GM18907 (cell line): ENCODE results near the gene POTEH.
A peak's percentile ranks its signal among the peaks of the same experiment; 100 is the strongest.
"Not testable (repeated sequence)": the region's sequence is repeated elsewhere in the genome, so short reads cannot be mapped to it uniquely, and the experiment has no call there.

ENCODE experiments used
- ATAC-seq: cut with Tn5 transposase; IDR thresholded peaks from one replicate; pipeline ENCODE4 v1.9.1; 2021; ENCODE audit warnings: mild to moderate bottlenecking, moderate library complexity; ENCODE audit not compliant: unreplicated experiment

The POTEH gene

DNA sequence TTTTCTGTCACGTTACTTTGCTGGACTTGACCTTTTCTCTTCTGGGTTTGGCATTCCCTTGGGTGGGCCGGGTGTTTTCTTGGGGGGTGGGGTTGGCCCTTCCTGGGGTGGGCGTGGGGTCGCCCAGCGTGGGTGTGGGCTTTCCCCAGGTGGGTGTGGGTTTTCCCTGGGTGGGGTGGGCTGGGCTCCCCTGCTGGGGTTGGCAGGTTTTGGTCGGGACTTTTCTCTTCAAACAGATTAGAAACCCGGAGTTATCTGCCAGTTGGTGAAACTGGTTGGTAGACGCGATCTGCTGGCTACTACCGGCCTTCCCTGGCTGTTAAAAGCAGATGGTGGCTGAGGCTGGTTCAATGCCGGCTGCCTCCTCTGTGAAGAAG, at the start of gene POTEH:
TSS of gene POTEH (plus strand) at position 278 of the 377 bp plus-strand sequence. CDS start at position 330, 52 bp downstream.
- not testable (repeated sequence) for ATAC-seq

DNA sequence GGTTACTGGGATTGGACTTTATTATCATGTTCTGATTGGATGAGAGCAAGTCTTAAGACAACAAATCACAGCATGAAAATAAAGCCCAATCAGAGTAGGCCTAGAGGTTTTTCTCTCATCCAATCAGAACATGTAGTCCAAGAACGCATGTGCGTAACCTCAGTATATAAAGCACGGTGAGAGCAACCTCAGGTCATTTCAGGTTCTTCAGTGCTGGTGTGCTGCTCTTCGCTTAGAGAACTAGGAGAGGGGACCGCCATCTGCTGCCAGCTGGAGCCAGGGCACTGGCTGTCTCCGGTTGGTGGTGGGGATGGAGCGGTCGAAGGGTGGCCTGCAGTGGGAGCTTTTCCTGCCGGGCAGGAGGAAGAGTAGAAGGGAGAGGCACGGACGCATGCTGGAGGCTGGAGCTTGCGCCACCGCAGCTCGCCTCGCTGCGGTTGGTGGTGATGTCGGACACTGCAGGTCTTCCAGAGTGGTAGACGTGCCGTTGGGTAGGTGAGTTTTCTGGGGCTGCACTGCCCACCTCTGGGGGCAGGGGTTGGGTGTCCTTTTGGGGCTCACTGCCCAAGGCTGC, 47.5 kb upstream of the POTEH start:
- ATAC-seq: not testable (repeated sequence)

DNA sequence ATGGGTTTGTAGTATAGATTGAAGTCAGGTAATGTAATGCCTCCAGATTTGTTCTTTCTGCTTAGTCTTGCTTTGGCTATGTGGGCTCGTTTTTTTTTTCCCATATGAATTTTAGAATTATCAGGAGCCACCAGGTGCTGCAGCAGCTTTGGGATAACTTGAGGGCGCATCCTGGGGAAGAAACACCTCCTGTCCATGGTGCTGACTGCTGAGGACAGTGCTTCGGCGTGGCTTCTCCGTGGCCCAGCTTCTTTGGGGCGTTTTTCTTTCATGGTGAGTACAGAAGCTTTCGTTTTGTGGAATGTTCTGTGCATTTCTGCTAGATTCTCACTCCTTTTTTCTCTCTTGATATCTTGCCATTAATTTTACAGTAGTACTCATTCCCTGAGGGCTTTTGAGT, 37.9 kb upstream of the POTEH start:
- ATAC-seq: not testable (repeated sequence)

DNA sequence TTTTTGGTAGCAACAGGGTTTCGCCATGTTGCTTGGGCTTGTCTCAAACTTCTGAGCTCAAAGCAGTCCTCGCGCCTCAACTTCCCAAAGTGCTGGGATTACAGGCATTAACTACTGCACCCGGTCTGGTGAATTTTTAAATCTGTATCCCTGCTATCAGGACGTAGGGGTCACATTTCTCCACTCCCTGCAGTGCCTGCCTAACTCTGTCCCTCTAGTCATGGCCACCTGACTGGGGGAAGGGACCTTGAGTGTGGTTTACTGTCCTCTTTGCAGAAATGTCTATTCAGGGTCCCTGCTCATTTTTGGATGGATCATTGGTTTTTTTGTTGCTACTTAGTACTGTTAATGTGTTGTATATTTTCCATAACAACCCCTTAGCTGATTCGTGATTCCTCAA, 37.1 kb upstream of the POTEH start:
- not testable (repeated sequence) for ATAC-seq

DNA sequence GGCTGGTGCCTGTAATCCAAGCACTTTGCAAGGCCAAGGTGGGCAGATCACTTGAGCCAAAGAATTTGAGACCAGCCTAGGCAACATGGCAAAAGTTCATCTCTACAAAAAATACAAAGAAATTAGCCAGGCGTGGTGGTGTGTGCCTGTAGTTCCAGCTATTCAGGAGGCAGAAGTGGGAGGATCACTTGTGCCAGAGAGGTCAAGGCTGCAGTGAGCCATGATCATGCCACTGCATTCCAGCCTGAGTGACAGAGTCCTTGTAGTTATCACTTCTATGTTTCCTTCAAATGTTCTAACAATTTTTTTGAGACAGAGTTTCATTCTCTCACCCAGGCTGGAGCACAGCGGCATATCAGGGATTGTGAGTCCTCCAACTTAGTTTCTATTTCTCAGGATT, 36.6 kb upstream of the POTEH start:
- ATAC-seq: not testable (repeated sequence)

DNA sequence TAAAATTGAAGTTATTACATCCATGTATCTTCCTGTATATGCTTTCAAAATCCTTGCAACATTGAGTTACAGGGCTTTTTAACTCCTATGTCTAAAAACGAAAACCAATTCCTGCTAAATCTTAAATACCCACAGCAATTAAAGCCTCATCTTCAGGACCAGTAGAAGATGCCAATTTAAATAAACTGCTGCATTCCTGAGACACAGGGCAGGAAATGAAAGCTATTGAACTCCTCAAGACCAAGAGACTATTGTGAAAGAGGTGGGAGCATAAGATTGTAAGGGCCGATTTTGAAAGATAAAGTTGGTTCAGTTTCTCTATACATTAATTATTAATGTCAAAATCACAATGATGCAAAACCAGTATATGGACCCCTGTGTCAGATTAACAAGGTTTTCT, 28.7 kb upstream of the POTEH start:
- ATAC-seq: not testable (repeated sequence)

DNA sequence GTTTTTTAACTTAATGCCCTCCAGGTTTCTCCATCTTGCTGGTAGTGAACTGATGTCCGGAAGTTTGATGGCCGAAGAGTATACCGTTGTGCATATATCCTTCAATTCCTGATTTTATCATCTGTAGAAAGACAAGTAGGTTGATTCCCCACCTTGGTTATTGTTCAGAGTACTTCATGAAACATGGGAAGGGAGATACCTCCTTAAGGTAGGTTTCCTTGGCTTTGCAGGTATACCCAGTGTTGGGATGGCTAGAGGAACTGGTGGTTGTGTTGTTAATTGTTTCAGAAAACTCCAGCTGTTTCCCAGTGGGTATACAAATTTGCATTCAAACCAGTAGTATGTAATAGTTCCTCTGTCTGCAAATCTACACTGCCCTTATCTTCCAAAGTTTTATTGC, 25.1 kb upstream of the POTEH start:
- ATAC-seq: not testable (repeated sequence)

DNA sequence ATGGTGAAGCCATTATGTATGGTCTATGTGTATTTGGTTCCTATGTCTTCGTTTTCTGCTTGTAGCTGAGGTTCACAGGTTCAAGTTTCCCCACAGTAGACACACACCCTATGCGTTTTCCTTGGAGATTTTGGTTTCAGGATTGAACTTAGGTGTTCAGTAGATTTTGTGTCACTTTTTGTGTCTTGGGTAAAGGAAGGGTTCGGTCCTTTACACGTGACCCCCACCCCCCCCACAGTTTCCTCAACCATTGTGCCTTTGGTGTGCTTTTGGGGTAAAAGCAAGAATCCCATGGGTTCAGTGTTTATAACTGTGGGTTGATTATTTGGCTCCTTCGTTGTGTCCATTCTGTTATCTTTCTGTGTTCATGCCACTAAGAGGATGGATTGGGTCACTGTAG, 24.3 kb upstream of the POTEH start:
- not testable (repeated sequence) for ATAC-seq

DNA sequence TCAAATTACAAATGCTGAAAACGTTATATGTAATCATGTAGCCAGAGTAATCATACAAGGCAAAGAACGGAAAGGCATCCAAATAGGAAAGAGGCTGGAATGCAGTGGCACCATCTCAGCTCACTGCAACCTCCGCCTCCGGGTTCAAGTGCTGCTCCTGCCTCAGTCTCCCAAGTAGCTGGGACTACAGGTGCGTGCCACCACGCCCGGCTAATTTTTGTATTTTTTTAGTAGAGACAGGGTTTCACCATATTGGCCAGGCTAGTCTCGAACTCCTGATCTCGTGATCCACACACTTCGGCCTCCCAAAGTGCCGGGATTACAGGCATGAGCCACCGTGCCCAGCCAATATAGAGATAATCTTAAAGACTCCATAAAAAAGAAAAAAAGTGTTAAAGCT, 20.4 kb upstream of the POTEH start:
- ATAC-seq: not testable (repeated sequence)

DNA sequence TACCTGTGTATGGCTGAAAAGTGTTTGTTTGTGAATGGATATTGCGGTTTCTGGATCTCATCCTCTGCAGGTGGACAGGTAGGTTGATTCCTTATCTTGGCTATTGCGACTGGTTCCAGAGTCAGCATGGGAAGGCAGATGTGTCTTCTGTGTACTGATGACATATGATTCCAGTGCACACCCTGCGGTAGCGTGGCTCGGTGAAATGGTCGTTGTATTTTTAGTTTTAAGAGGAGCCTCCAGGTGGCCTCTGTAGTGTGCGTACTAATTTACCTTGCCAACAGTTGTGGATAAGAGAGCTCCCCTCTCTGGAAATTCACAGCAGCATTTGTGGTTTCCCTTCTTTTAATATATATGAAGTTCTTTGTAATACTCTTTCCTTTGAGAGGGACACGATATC, 10.1 kb upstream of the POTEH start:
- not testable (repeated sequence) for ATAC-seq

DNA sequence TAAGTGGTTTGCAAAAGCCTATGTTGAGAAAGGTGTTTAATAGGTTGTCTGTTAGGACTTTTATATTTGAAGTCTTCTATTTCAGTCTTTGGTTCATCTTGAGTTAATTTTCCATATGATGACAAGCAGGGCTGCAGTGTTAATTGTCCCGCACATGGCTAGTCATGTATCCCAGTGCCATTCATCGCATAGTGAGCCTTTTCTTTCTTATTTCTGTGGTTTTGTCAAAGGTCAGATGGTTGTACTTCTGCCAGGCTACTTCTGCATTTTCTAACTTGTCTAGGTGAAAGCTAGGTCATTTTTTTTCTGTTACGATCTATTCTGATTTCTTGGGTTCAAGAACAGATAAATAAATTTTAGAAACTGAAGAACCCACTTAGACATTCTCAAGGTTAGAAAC, 5.7 kb upstream of the POTEH start:
- ATAC-seq: not testable (repeated sequence)

DNA sequence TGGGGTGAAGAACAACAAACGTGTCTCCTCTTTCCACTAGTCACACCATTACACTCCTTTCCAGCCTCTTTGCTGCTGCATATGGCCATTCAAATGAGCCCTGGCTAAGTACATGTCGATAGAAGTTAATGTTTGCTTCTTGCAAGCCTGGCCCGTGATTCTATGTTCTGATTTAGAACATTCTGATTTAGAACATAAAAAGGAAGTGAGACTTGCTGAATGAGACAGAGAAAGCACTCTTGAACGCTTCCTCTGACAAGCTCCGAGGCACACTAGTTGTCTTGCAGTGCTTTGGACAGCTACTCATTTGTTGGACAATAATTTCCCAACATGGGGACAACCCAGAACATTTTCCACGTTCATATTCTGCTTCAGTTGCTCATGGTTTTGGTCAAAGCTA, 5.1 kb upstream of the POTEH start:
- peak; percentile 75 for ATAC-seq

DNA sequence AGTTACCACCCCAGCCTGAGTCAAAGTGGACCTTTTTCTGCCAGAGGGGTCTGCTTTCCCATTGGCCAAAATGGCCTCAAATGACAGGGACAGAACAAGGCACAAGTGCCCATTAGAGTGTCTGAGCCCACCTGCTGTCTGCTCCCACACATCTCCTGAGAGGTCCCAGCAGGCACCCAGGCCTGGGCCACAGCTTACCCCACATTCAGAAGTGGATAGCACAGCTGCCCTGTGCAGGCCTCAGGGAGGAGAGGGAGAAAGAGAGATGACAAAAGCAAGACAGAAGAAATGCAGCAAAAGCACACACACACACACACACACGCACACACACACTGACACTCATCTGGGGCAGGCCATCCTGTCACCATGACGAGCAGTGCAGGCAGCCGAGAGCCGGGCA, 4.2 kb upstream of the POTEH start:
- not testable (repeated sequence) for ATAC-seq

DNA sequence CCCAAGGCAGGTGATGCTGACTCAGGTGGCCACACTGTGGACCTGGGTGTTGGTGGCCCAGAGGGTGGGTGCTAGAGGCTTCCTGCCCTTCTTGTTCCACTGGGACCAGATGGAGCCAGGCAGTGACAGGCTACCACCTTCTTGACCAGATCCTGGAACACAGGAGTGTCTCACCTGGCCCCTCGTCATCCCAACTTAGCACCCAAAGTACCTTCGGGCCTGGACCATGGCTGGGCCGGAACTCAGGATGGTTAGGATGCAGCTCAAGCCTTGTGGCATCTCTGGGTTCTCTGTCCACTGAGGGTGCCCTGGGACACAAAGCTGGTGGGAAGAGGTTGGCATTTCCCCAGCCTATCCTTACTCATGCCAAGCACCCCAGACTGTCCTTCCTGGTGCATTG, 2.7 kb upstream of the POTEH start:
- not testable (repeated sequence) for ATAC-seq

DNA sequence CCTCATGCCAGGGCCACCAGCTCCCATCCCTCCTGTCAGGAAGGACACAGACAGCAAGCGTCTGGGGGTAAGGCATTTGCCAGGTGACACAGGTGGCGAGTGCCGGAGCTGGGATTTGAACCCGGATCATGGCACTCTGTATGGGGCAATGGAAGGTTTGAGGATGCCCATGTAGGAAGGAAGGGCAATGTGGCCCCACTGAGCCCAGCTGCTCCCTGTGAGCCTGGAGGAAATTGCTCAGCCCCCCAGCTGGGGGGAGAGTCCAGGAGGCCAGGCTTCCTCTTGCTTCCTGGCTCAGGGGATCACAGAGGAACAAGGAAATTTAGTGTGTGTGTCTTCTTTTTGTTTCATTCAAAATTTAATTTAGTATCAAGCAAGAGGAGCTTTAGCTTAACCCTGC, 2.1 kb upstream of the POTEH start:
- not testable (repeated sequence) for ATAC-seq

DNA sequence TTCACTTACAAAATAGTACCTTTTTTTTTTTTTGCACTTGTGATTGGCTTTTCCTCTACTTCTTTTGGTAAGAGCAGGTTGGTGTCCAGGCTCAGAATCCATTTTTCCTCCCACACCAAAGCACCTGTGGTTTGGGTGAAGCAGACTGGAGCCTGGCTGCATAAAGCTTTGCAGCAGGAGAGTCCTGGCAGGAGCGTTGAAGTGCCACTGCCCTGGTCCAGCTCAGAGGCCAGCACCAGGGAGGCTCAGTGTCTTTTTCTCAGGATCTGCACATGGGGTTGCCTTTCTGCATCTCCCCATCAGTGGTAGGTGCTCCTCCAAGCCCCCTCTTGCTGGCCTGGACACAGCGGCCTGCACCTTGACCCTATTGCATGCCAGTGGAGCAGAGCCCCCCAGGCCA, 1.7 kb upstream of the POTEH start:
- not testable (repeated sequence) for ATAC-seq

DNA sequence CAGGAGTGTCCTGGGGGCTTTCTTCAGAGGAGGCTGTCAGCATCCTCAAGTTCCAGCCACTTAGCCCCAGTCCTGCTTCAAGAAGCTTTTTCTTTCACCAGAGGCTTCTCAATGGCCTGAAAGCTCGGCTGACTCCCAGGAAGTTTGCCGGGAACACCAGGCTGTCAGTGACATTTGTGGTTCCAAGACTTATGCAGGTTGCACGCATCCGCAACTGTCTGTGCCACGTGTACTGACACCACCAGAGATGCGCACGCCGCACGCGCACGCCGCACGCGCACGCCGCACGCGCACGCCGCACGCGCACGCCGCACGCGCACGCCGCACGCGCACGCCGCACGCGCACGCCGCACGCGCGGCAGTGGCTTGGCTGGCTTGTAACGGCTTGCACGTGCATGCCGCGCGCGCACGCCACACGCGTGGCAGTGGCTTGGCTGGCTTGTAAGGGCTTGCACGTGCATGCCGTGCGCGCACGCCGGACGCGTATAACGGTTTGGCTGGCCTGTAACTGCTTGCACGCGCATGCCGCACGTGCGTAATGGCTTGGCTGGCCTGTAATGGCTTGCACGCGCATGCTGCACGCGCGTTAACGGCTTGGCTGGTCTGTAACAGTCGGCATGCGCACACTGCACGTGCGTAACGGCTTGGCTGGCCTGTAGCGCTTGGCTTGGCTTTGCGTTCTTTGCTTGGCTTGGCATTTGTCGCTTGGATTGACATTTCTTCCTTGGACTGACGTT, 646 bp upstream of the POTEH start:
- not testable (repeated sequence) for ATAC-seq

DNA sequence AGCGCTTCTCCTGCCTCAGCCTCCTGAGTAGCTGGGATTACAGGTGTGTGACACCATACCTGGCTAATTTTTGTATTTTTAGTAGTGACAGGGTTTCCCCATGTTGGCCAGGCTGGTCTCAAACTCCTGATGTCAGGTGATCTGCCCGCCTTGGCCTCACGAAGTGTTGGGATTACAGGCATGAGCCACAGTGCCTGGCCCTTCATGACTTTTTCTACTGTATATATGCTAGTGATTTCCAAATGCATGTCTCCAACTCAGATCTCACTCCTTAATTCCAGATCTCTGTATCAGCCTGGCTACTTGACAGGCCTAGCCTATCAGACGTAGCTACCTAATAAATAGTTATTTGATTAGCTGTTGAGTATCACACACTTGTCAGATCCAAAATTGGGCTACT, 23.8 kb downstream of the POTEH start:
- not testable (repeated sequence) for ATAC-seq

DNA sequence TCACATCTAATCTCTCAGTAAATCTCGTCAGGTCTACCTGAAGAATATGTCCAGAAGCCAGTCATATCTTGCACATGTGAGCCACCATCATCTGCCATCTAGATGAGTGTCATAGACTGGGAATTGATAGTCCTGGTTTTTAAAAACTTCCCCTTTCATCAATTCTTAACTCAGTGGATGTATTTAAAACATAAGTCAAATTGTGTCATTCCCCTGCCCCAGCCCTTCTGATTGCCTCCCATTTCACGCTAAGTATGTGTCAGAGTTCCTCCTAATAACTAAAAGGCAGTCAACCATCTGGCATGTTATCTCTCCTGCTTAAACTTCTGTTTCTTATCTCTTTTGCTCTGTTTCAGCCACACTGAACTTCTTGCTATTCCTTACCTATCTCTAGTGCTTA, 24.3 kb downstream of the POTEH start:
- not testable (repeated sequence) for ATAC-seq

DNA sequence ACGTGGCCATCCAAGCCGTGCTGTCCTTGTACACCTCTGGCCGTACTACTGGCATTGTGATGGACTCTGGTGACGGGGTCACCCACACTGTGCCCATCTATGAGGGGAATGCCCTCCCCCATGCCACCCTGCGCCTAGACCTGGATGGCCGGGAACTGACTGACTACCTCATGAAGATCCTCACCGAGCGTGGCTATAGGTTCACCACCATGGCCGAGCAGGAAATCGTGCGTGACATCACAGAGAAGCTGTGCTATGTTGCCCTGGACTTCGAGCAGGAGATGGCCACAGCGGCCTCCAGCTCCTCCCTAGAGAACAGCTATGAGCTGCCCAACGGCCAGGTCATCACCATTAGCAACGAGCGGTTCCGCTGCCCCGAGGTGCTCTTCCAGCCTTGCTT, 32.1 kb downstream of the POTEH start:
- not testable (repeated sequence) for ATAC-seq

DNA sequence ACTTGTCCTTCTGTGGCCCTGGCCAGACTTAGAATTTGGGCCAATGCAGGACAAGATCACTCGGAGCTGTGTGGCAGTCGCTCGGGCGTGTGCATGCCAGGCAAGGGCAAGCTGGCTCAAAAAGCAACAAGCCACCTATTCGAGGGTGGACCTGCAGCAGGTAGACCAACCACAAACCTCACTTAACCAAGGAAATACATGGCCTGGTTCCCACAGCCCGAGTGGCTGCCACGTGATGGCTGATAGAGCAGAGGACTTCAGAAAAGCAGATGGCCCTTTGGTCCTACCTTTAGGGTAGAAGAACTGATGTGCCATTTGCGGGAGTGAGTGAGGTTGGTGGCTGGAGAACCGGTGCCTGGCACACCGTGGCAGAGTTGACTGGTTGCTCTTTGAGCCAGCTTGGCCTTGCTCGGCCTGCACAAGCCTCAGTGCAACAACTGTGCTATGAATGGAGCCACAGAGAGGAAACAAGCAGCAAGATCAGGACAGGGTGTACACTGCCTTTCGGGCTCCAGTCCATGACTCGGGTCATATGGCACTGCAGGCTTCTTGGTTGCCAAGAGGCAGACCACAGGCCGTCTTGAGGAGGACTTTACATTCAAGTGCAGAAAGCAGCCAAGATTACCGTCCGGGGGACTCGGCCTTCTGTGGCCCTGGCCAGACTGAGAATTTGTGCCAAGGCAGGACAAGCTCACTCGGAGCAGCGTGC, 39.5 kb downstream of the POTEH start:
- not testable (repeated sequence) for ATAC-seq

DNA sequence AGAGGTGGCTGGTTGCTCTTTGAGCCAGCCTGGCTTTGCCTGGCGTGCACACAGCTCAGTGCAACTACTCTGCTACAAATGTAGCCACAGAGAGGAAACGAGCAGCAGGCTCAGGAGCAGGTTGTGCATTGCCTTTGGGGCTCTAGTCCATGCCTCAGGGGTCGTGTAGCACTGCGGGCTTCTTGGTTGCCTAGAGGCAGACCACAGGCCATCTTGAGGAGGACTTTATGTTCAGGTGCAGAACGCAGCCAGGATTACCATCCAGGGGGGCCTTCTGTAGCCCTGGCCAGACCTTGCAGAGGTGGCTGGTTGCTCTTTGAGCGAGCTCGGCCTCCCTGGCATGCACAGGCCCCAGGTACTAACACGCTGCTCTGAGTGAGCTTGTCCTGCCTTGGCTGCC, 41.2 kb downstream of the POTEH start:
- ATAC-seq: not testable (repeated sequence)
